A673 (cell line): ENCODE results near the gene LRRC4B.

Source experiments
- EZH2 ChIP-seq: fragments of 200-600 bp; sonication (generic); IDR thresholded peaks from 2 replicates; pipeline ENCODE4 v1.6.1; 2017; ENCODE audit warnings: borderline replicate concordance, low read depth, mild to moderate bottlenecking, mixed read lengths, antibody characterized with exemption, low read length; ENCODE audit not compliant: poor library complexity, severe bottlenecking
- TF ChIP-seq, protein P1 (sequence below): fragments of 300-800, 200-600 bp; sonication (generic); conservative IDR thresholded peaks from 2 replicates; pipeline ENCODE4 v1.5.1; 2017; ENCODE audit warnings: low read depth, mild to moderate bottlenecking, antibody characterized with exemption, low read length, moderate library complexity, mixed read lengths

DNA sequence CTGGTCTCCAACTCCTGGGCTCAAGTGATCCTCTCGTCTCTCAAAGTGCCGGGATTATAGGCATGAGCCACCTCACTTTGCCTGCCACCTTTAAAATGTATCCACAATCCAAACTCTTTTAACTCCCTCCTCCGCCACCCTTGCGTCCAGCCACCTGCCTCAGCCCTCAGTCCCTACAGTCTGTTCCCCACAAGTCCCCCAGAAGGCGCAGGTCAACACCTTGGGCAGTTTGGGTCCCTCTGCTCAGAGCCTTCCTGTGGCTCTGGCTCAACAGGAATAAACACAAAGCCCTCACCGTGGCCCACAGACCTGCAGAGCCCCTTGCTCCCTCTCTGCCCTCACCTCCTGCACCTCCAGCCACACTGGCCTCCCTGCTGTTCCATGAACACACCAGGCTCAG lies 99.4 kb downstream of the LRRC4B start:
- TF ChIP-seq, protein P1, sequence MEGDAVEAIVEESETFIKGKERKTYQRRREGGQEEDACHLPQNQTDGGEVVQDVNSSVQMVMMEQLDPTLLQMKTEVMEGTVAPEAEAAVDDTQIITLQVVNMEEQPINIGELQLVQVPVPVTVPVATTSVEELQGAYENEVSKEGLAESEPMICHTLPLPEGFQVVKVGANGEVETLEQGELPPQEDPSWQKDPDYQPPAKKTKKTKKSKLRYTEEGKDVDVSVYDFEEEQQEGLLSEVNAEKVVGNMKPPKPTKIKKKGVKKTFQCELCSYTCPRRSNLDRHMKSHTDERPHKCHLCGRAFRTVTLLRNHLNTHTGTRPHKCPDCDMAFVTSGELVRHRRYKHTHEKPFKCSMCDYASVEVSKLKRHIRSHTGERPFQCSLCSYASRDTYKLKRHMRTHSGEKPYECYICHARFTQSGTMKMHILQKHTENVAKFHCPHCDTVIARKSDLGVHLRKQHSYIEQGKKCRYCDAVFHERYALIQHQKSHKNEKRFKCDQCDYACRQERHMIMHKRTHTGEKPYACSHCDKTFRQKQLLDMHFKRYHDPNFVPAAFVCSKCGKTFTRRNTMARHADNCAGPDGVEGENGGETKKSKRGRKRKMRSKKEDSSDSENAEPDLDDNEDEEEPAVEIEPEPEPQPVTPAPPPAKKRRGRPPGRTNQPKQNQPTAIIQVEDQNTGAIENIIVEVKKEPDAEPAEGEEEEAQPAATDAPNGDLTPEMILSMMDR, result no peak
- no peak for TF ChIP-seq EZH2
